ENCODE measurements around the gene BSN.

The BSN gene

GRCh38 chr3:49656541-49657112, 102.3 kb downstream of the BSN start:
- no peak for DNase-seq

DNA sequence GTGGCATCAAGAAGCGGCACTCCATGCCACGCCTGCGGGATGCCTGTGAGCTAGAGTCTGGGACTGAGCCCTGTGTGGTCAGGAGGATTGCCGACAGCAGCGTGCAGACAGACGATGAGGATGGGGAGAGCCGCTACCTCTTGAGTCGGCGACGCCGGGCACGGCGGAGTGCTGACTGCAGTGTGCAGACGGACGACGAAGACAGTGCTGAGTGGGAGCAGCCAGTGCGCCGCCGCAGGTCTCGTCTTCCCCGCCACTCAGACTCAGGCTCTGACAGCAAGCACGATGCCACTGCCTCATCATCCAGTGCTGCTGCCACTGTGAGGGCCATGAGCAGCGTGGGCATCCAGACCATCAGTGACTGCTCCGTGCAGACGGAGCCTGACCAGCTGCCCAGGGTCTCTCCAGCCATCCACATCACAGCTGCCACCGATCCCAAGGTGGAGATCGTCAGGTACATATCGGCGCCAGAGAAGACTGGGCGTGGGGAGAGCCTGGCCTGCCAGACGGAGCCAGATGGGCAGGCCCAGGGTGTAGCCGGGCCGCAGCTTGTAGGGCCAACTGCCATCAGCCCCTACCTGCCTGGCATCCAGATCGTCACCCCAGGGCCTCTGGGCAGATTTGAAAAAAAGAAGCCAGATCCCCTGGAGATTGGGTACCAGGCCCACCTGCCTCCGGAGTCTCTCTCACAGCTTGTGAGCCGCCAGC, 103.1 kb downstream of the BSN start:
- DNase-seq, result no peak

- DNase-seq, result no peak
Measured at GRCh38 chr3:49658711-49659110, 104.4 kb downstream of the BSN start.

DNA sequence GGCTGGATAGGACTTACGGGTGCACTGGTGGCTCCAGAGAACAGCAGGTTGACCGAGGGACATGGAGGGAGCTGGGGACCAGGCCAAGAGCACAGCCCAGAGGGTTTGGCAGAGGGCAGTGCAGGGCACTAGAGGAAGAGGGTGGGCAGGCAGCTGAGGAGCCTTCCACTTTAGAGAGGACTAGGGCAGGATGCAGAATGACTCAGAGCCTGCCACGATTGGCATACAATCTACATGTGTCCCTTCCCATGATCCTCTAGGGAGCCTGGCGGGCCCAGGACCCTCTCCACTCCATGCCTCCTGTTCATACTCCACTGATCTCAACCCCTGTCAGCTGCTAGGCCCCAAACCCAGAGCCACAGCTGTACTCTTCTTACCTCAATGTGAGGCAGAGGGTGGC, 105.5 kb downstream of the BSN start:
- DNase-seq, result no peak

DNA sequence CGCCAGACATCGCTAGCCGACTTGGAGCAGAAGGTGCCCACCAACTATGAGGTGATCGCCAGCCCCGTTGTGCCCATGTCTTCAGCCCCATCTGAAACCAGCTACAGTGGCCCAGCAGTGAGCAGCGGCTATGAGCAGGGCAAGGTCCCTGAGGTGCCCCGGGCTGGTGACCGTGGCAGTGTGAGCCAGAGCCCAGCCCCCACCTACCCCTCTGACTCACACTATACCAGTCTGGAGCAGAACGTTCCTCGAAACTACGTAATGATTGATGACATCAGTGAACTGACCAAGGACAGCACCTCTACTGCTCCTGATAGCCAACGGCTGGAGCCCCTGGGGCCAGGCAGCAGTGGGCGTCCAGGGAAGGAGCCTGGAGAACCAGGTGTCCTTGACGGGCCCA, 107.0 kb downstream of the BSN start:
- DNase-seq, result no peak

GRCh38 chr3:49662021-49662420, 107.7 kb downstream of the BSN start:
- no peak for DNase-seq

DNA sequence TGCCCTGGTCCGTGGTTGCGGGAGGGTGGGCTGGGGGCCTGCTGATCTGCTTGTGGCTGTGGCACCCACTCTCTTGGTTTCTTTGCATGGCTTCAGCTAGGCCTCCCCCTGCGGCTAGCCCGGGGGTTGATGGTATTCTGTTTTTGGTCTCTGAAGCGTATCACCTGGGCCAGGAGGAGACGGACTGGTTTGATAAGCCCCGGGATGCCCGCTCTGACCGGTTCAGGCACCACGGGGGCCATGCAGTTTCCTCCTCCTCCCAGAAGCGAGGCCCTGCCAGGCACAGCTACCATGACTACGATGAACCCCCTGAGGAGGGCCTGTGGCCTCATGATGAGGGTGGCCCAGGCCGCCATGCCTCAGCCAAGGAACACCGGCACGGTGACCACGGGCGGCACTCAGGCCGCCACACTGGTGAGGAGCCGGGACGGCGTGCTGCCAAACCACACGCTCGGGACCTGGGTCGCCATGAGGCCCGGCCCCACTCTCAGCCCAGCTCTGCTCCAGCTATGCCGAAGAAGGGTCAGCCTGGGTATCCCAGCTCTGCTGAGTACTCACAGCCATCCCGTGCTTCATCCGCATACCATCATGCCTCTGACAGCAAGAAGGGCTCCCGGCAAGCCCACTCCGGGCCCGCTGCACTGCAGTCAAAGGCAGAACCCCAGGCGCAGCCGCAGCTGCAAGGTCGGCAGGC, 108.6 kb downstream of the BSN start:
- no peak for DNase-seq

DNA sequence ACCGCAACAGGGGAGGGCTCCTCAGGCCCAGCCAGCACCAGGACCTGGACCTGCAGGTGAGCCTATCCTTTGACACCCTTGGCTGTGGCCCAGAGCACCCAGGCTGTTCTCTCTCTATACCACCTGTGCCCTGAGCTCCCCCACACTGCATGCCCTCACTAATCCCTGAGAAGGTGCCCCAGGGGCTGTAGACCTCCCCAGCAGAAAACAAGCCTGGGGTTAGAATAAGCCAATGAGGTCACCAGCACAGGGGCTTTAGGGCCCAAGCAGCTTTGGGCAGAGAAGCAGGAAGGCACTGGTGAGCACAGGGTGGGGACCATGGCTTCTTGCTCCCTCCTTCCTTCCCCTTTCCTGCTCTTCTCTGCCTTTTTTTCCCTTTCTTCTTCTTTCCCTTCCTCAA, 109.6 kb downstream of the BSN start:
- DNase-seq, result no peak

DNA sequence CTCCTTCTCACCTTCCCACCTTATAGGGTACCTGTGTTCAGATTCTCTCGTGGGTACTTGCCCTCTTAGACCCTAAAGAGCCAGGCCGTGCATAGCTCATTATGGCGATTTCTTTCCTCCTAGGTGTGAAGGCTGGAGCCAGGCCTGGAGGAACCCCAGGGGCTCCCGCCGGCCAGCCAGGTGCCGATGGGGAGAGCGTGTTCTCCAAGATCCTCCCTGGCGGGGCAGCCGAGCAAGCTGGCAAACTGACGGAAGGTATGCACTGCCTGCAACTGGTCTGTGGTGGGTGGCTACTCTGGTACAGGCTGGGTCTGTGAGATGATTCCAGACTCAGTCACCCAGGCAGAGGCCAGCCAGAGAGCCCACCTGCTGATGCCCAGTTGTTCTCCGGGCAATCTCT, 110.0 kb downstream of the BSN start:
- DNase-seq, result no peak

- no peak for DNase-seq
Measured at GRCh38 chr3:49665822-49666519, 111.7 kb downstream of the BSN start.

- no peak for DNase-seq
Measured at GRCh38 chr3:49666592-49666991, 112.3 kb downstream of the BSN start.

DNA sequence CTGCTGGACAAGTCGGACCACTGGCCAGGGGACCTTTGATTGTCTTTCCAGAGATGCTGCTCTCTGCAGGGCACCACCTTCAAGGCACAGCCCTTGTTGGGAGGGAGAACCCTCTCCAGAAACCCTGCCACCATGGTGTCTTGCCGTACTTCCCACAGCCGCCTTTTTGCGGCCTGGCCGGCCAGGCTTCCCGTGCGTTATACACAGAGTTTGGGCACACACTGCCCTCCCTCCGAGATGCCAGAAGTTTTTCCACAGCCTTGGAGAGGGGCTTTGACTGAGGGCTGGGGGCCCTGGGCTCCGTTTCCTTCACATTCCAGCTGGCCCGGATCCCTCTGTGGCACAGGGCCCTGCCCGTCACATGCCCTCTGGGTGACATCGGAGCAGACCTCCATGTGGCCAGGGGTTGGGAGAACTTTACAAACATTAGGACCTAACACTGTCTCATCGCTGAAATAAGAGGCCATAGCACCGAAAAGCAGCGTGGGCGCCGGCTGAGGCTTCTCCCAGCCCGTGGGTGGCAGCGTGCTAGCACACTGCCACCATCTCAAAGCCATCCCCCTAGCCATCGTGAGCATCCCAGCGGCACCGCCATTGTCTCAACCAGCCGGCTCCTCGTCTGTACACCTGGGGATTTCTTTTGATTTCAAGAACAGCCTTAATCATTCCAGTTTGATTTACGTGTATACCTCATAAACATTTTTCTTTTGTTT, 113.6 kb downstream of the BSN start:
- DNase-seq, result no peak

DNA sequence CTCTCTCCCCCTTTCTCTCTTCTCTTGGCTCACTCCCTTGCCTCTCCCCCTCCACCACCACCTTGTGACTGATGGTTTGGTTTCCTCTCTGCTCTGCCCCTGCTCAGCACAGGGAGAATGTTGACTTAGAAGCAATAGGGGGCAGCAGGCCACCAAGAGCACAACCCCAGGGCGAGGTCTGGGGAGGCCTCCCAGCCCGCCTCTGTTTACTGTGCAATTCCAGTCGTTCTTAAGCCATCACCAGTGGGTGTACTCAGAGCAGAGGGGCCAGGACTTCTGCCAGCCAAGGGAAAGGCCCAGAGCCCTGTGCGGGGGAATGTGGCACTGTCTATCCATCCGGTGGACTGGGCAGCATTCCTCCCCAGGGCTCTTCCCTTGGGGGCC, 114.1 kb downstream of the BSN start:
- DNase-seq, result no peak

- no peak for DNase-seq
Measured at GRCh38 chr3:49668861-49669260, 114.6 kb downstream of the BSN start.

DNA sequence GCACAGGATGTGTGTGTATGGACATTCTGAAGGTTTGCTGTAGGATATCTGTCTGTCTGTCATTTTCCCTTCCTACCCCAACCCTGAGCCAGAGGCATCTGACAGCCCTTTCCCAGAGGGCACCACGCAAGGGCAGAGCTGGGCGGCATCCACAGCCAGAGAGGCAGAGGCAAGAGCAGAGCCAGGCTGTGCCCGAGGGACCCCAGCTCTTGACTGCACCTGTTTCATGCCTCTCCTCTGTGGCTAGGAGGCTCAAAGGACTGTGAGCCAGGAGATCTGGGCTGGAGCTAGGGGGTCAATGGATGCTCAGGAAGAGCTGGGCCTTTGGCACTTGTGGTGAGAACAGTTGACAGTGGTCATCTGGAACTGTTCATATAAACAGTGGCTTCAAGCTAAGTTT, 115.1 kb downstream of the BSN start:
- DNase-seq, result no peak

- DNase-seq, result no peak
Measured at GRCh38 chr3:49670940-49671290, 116.6 kb downstream of the BSN start.

GRCh38 chr3:49671291-49672288, 117.3 kb downstream of the BSN start:
- DNase-seq, result no peak

DNA sequence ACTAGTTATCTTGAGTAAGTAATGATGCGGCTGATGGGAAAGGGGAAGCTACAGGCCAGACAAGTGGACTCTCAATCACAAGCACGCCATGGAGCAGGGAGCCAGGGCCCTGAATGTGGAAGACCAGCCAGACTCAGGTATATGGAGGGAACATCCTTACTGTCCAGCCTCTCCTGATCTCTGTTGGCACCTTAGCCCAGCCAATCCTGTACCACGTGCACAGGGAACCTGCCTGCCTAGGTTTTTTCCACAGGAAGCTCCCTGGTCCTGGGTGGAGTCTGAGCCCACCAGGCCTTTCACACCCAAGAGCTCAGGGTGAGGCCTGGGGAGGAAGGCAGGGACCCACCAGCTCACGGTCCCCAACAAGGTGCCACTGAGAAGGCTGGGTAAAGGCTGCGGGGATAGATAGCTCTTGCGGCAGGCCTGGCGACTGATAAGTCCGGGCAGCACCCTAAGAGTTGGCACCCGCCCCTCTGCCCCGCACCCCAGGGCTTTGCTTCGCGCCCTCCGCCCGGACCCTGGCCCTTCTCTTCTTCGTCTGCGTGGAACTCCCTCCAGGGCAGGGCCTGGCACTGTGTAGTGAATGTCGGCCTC, 118.9 kb downstream of the BSN start:
- no peak for DNase-seq

GRCh38 chr3:49673715-49674496, 119.6 kb downstream of the BSN start, which contains the start of gene APEH:
Gene APEH, plus strand, starts transcription at chr3:49674351. Its CDS starts 51 bp downstream, at chr3:49674402.
- DNase-seq, result no peak

DNA sequence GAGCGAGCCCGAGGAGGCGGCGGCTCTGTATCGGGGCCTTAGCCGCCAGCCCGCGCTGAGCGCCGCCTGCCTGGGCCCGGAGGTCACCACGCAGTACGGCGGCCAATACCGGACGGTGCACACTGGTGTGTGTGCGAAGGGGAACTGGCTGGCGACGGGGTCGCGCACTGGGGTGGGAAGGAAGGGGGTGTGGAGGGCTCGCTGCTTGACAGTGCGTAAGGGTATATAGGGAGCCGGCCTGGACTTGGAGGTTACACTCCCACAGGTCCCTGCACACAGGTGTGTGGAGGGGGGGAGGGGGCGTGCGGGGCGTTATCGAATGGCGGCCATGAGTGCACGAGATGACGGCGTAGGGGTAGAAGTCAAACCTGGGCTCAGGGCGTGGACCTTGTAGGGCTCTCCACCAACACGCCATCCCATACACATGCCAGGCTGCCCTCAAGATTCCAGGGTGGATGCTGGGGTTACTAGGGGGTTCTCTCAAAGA, 120.3 kb downstream of the BSN start:
- DNase-seq, result no peak

Measured in NCI-H2227 treated with DMSO at 0.1 percent for 48 hours (cell line).